GM18867 (cell line): ENCODE measurements around the gene SORCS2.

ENCODE experiments used
- ATAC-seq: cut with Tn5 transposase; IDR thresholded peaks from one replicate; pipeline ENCODE4 v1.9.1; 2021; ENCODE audit warnings: mild to moderate bottlenecking, moderate library complexity; ENCODE audit not compliant: unreplicated experiment

Gene SORCS2

GRCh38 chr4:7727749-7728148 is 535.4 kb downstream of the SORCS2 start:
- no peak for ATAC-seq

- no peak for ATAC-seq
These were observed 539.1 kb downstream of the SORCS2 start for GRCh38 chr4:7731437-7731836.

- ATAC-seq = no peak
These were observed 539.9 kb downstream of the SORCS2 start for GRCh38 chr4:7732263-7732662.

- ATAC-seq = no peak
These were observed 540.9 kb downstream of the SORCS2 start for GRCh38 chr4:7733201-7733600.

GRCh38 chr4:7733801-7734650 is 541.7 kb downstream of the SORCS2 start:
- ATAC-seq = no peak

- ATAC-seq = no peak
These were observed 542.4 kb downstream of the SORCS2 start for GRCh38 chr4:7734651-7735260.

GRCh38 chr4:7735395-7735794 is 543.1 kb downstream of the SORCS2 start:
- no peak for ATAC-seq

GRCh38 chr4:7735961-7736360 is 543.6 kb downstream of the SORCS2 start:
- no peak for ATAC-seq

GRCh38 chr4:7736436-7737267 is 544.3 kb downstream of the SORCS2 start:
- no peak for ATAC-seq

- ATAC-seq = no peak
These were observed 544.9 kb downstream of the SORCS2 start for GRCh38 chr4:7737268-7737645.

- ATAC-seq = no peak
These were observed 545.6 kb downstream of the SORCS2 start for GRCh38 chr4:7737752-7738457.

- ATAC-seq = no peak
These were observed 546.2 kb downstream of the SORCS2 start for GRCh38 chr4:7738458-7739076.

- ATAC-seq = no peak
These were observed 547.0 kb downstream of the SORCS2 start for GRCh38 chr4:7739077-7739917.

- ATAC-seq = no peak
These were observed 547.9 kb downstream of the SORCS2 start for GRCh38 chr4:7739918-7740865.

- no peak for ATAC-seq
These were observed 548.7 kb downstream of the SORCS2 start for GRCh38 chr4:7740866-7741525.

- ATAC-seq = no peak
These were observed 549.8 kb downstream of the SORCS2 start for GRCh38 chr4:7741946-7742806.

- no peak for ATAC-seq
These were observed 550.5 kb downstream of the SORCS2 start for GRCh38 chr4:7742807-7743280.
